ENCODE measurements around the gene MRPL36. TPM values are rescaled to one million over a fixed set of nuclear protein-coding genes. Genes with fewer than 3 reads are reported as not detected.
A peak's percentile ranks its signal among the peaks of the same experiment; 100 is the strongest.

MRPL36 gene
- total and polyA plus RNA-seq, 2 experiments from 2014 or later = 47.5 to 149 TPM

GRCh38 chr5:1807451-1808185 is 8.0 kb upstream of the MRPL36 start:
- Histone ChIP-seq H3K36me3 (ENCODE audit: insufficient read depth) (peaks cover 37% of the 10 kb centered on the region), H2AFZ (no peak overlapping the region)
- no peak overlapping the region for H3K4me3 Mint-ChIP-seq

More at GRCh38 chr5:1807451-1808185, 8.0 kb upstream of the MRPL36 start:
- Mint-ChIP-seq H3K27me3 (ENCODE audit: insufficient read depth, low read depth, poor library complexity) (peaks cover 2% of the 10 kb centered on the region), H3K9me3 (no peaks in the 10 kb centered on the region; the same call in 2 of the 3 replicates), H3K36me3 (ENCODE audit: low read depth) (peaks cover 94% of the 10 kb centered on the region), H3K4me1 (peaks cover 10% of the 10 kb centered on the region), H3K27ac (0 out of 2 replicates have a peak overlapping the region, but pooled peaks have one; percentile 48)
- Histone ChIP-seq H3K79me2 (replicated peaks; ENCODE audit: insufficient read depth) (peaks cover 96% of the 10 kb centered on the region), H3K9me2 (ENCODE audit: insufficient read depth) (no peaks in the 10 kb centered on the region), H3F3A (replicated peaks; ENCODE audit: low read depth) (no peaks in the 10 kb centered on the region), H3K4me3 (no peak overlapping the region), H3K4me1 (ENCODE audit: insufficient read depth) (no peaks in the 10 kb centered on the region; the same call in none of the 2 replicates), H3K4me2 (no peak overlapping the region), H3K27me3 (ENCODE audit: insufficient read depth) (no peaks in the 10 kb centered on the region), H3K27ac (ENCODE audit: low read depth) (0 out of 2 replicates have a peak overlapping the region, but pooled peaks have one; percentile 59), H4K20me1 (replicated peaks; ENCODE audit: insufficient read depth) (peaks cover 50% of the 10 kb centered on the region)
- DNase-seq (ENCODE audit: low spot score) (no peak), ATAC-seq (no peak)
- TF ChIP-seq CREB1 (CRISPR knock-in tag; IDR thresholded peaks at IDR 0.05; ENCODE audit: low read depth) = no peak
- TF ChIP-seq CTCF (conservative IDR thresholded peaks at IDR 0.05; ENCODE audit: low read depth in 2 of 2) = no peak
- TF ChIP-seq POLR2AphosphoS5 (IDR thresholded peaks at IDR 0.05; ENCODE audit: low read depth) = no peak
- TF ChIP-seq NANOG (IDR thresholded peaks at IDR 0.05; ENCODE audit: borderline replicate concordance) = no peak
- TF ChIP-seq EZH2phosphoT487 (IDR thresholded peaks at IDR 0.05; ENCODE audit: unreplicated experiment) = no peak
- TF ChIP-seq STAT1 (IDR thresholded peaks at IDR 0.05; ENCODE audit: unreplicated experiment) = no peak
- TF ChIP-seq ZNF462 (CRISPR knock-in tag; IDR thresholded peaks at IDR 0.05) = no peak
- no peak for TF ChIP-seq EZH2 (IDR thresholded peaks at IDR 0.05; ENCODE audit: low read depth, unreplicated experiment)
- TF ChIP-seq ZNF114 (CRISPR knock-in tag; IDR thresholded peaks at IDR 0.05) = no peak
- no peak for TF ChIP-seq ZNF331 (CRISPR knock-in tag; IDR thresholded peaks at IDR 0.05; ENCODE audit: low read depth)
- TF ChIP-seq REST (IDR thresholded peaks at IDR 0.05; ENCODE audit: unreplicated experiment) = no peak
- TF ChIP-seq JUNB (IDR thresholded peaks at IDR 0.05; ENCODE audit: unreplicated experiment) = no peak
- no peak for TF ChIP-seq ETS1 (IDR thresholded peaks at IDR 0.05)

Data from GM23338 (cell line).